Right atrium auricular region (tissue), 2 donors: ENCODE data around the gene JRKL. TPM values are rescaled to one million over a fixed set of nuclear protein-coding genes. Genes with fewer than 3 reads are reported as not detected.

ENCODE experiments used
- DNase-seq: peaks from one replicate; pipeline ENCODE4 v3.0.0-alpha.2; 2019; ENCODE audit warnings: low spot score
- H3K27ac ChIP-seq, 2 donors: fragments of 200-600 bp; sonication (generic); 1 replicate in 1 of 2; 2 replicates in 1 of 2; pipeline ENCODE4 v1.5.1; 2016 to 2019
- H3K27me3 ChIP-seq, 2 donors: fragments of 200-600 bp; sonication (generic); one replicate each; pipeline versions ENCODE4 v1.5.1 to v1.6.0; 2017 to 2019
- H3K36me3 ChIP-seq: fragments of 200-600 bp; sonication (generic); one replicate; pipeline ENCODE4 v1.5.1; 2016
- H3K4me1 ChIP-seq, 2 donors: fragments of 200-600 bp; sonication (generic); one replicate each; pipeline versions ENCODE4 v1.5.1 to v1.6.0; 2017 to 2019
- H3K4me3 ChIP-seq, 2 donors: fragments of 200-600 bp; sonication (generic); 1 replicate in 1 of 2; 2 replicates in 1 of 2; pipeline ENCODE4 v1.5.1; 2017 to 2019; ENCODE audit warnings: mild to moderate bottlenecking in 1 of 2, moderate library complexity in 1 of 2
- H3K9me3 ChIP-seq, 2 donors: fragments of 200-600 bp; sonication (generic); one replicate each; pipeline ENCODE4 v1.5.1; 2019
- CTCF ChIP-seq, 2 donors: fragments of 200-600 bp; sonication (generic); IDR thresholded peaks; one replicate each; pipeline ENCODE4 v1.5.1; 2019; ENCODE audit warnings: antibody characterized with exemption in 2 of 2
- total RNA-seq, 2 donors: library from RNA; depleted of rRNA; stranded (reverse); fragments of >200 nt; gene quantifications; one replicate each; pipeline ENCODE4 v1.1.0, GENCODE V29; 2016

Gene JRKL
- total RNA-seq, 2 donors from 2014 or later, result 4.2 to 4.8 TPM

GRCh38 chr11:96342961-96343711 lies 46.7 kb upstream of the JRKL start, which contains the start of gene MAML2:
TSS of gene MAML2 (minus strand) at chr11:96343195. CDS start at chr11:96341895, 1,300 bp downstream.
- Histone ChIP-seq H3K4me3 (peak within 1 kb of the TSS; percentile 69 to 71), H3K4me1 (peaks cover 0 to 40% of the 10 kb centered on the region in 2 donors), H3K9me3 (no peaks in the 10 kb centered on the region), H3K36me3 (no peaks in the 10 kb centered on the region), H3K27ac (peak within 1 kb of the TSS; percentile 83 to 91), H3K27me3 (no peaks in the 10 kb centered on the region)
- DNase-seq, result peak; percentile 95
- TF ChIP-seq CTCF (IDR thresholded peaks at IDR 0.05), result peak; percentile 94 to 98

- Histone ChIP-seq H3K36me3 (peaks cover 30% of the 10 kb centered on the region), H3K4me1 (no peaks in the 10 kb centered on the region), H3K4me3 (no peak overlapping the region), H3K27me3 (no peaks in the 10 kb centered on the region), H3K27ac (no peak overlapping the region), H3K9me3 (no peaks in the 10 kb centered on the region)
- no peak for TF ChIP-seq CTCF (IDR thresholded peaks at IDR 0.05)
- no peak for DNase-seq
These were observed 33.0 kb upstream of the JRKL start for GRCh38 chr11:96356848-96357247.

- H3K36me3 ChIP-seq, result peaks cover 30% of the 10 kb centered on the region
- no peaks in the 10 kb centered on the region for H3K4me1 ChIP-seq
- H3K27ac ChIP-seq, result no peak overlapping the region
- H3K9me3 ChIP-seq, result no peaks in the 10 kb centered on the region
- H3K4me3 ChIP-seq, result no peak overlapping the region
- no peak for TF ChIP-seq CTCF (IDR thresholded peaks at IDR 0.05)
- H3K27me3 ChIP-seq, result no peaks in the 10 kb centered on the region
- DNase-seq, result no peak
These were observed 32.0 kb upstream of the JRKL start for GRCh38 chr11:96357794-96358193.

DNA sequence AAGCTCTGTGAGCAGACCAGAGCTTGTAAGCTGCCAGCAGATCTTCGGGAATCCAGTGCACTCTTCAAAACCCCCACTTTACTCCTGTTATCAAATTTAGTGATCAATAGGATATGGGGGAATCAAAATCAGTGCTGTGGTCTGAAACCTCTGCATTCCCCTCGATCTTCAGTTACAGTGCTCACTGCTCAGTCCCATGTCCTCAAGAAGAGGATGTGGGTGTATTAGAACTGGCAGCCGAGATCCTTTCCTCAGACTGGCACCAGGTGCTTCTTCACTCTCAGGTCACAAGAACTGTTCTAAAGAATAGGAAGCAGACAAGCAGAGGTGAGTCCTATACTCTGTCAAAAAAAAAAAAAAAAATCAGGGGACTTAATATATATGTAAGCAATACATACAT lies 31.5 kb upstream of the JRKL start:
- Histone ChIP-seq H3K27me3 (no peaks in the 10 kb centered on the region), H3K36me3 (peaks cover 30% of the 10 kb centered on the region), H3K9me3 (no peaks in the 10 kb centered on the region), H3K4me1 (no peaks in the 10 kb centered on the region), H3K4me3 (no peak overlapping the region), H3K27ac (no peak overlapping the region)
- DNase-seq, result no peak
- no peak for TF ChIP-seq CTCF (IDR thresholded peaks at IDR 0.05)

DNA sequence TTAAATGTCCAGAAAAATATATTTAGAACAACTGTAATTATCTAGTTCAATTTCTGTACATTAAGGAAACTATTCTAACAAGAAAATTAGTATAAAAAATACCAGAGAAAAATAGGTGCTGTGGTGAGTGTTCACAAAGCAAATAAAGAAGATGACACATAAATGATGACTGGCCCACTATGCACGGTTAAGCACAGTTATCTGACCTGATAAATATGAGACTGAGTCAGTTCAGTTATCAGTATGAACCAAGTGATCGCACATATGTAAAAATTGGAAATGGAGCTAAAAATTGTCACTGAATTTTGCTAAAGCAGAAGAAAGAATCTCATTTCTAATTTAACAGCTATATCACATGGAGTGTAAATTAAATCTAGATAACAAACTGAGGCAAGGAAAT lies 28.0 kb upstream of the JRKL start:
- no peaks in the 10 kb centered on the region for H3K9me3 ChIP-seq
- no peak overlapping the region for H3K4me3 ChIP-seq
- no peaks in the 10 kb centered on the region for H3K4me1 ChIP-seq
- no peak for DNase-seq
- H3K27ac ChIP-seq, result no peak overlapping the region
- H3K27me3 ChIP-seq, result no peaks in the 10 kb centered on the region
- peaks cover 40% of the 10 kb centered on the region for H3K36me3 ChIP-seq
- TF ChIP-seq CTCF (IDR thresholded peaks at IDR 0.05), result no peak

DNA sequence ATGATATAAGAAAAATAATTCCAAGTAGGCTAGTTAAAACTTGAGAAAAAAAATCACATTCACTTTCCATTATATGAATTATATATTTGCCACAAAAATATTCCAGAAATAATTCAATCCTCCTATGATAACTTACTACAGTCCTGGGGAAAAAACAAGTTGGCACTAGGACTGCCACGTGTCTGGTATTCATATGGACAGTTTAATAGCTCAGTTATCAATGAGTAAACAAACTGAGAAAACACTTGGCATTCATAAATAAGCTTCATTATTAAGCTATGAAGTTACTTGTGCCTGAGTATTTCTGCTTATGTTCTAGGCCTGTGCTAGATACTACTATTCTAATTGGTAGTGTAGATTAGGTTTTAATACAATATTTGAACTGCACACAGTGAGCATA lies 24.3 kb upstream of the JRKL start:
- no peaks in the 10 kb centered on the region for H3K4me1 ChIP-seq
- H3K27me3 ChIP-seq, result no peaks in the 10 kb centered on the region
- peaks cover 41% of the 10 kb centered on the region for H3K36me3 ChIP-seq
- TF ChIP-seq CTCF (IDR thresholded peaks at IDR 0.05), result no peak
- H3K9me3 ChIP-seq, result peaks cover 0 to 7% of the 10 kb centered on the region in 2 donors
- H3K27ac ChIP-seq, result no peak overlapping the region
- DNase-seq, result no peak
- H3K4me3 ChIP-seq, result no peak overlapping the region
